ENCODE results near the gene ITIH4. TPM values are rescaled to one million over a fixed set of nuclear protein-coding genes. Genes with fewer than 3 reads are reported as not detected.

The ITIH4 gene
- total and polyA plus RNA-seq, 2 of the 13 experiments (the other 11 are each of a cell fraction or from before 2014, with no cell fraction given) = 2.7 to 5.3 TPM

DNA sequence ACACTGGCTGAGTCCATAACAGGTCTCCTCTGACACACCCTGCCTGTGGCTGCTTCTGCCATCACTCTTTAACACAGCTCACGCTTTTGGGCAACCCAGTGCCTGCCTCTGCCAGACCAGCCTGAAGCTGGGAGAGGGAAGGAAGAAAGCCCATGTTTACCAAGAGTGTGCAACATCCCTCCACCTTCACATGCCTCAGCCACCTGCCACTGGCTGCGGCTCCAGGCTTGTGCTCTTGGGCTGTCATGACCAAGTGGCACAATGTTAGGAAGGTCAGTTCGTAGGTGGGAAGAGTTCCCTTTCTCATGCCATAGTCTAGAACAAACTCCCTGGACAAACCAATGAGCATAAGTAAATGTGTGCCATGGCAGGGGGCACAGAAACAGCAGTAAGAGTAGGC lies 46.6 kb upstream of the ITIH4 start (continued):
- TF ChIP-seq, protein P1, sequence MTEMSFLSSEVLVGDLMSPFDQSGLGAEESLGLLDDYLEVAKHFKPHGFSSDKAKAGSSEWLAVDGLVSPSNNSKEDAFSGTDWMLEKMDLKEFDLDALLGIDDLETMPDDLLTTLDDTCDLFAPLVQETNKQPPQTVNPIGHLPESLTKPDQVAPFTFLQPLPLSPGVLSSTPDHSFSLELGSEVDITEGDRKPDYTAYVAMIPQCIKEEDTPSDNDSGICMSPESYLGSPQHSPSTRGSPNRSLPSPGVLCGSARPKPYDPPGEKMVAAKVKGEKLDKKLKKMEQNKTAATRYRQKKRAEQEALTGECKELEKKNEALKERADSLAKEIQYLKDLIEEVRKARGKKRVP (CRISPR knock-in tag; IDR thresholded peaks at IDR 0.05) = no peak
- TF ChIP-seq LCORL (IDR thresholded peaks at IDR 0.05) = no peak
- no peak for TF ChIP-seq LCORL (CRISPR knock-in tag; IDR thresholded peaks at IDR 0.05)
- no peak for TF ChIP-seq HDAC2 (CRISPR knock-in tag; IDR thresholded peaks at IDR 0.05)
- no peak for TF ChIP-seq ZNF260 (CRISPR knock-in tag; IDR thresholded peaks at IDR 0.05; ENCODE audit: borderline replicate concordance, low read depth)
- TF ChIP-seq PHF20 (CRISPR knock-in tag; IDR thresholded peaks at IDR 0.05) = no peak
- no peak for TF ChIP-seq PHF21A (CRISPR knock-in tag; IDR thresholded peaks at IDR 0.05)
- TF ChIP-seq MTA3 (CRISPR knock-in tag; IDR thresholded peaks at IDR 0.05) = no peak
- TF ChIP-seq ZNF350 (CRISPR knock-in tag; IDR thresholded peaks at IDR 0.05; ENCODE audit: borderline replicate concordance, low read depth) = no peak
- TF ChIP-seq ZMYM4 (CRISPR knock-in tag; IDR thresholded peaks at IDR 0.05) = no peak

DNA sequence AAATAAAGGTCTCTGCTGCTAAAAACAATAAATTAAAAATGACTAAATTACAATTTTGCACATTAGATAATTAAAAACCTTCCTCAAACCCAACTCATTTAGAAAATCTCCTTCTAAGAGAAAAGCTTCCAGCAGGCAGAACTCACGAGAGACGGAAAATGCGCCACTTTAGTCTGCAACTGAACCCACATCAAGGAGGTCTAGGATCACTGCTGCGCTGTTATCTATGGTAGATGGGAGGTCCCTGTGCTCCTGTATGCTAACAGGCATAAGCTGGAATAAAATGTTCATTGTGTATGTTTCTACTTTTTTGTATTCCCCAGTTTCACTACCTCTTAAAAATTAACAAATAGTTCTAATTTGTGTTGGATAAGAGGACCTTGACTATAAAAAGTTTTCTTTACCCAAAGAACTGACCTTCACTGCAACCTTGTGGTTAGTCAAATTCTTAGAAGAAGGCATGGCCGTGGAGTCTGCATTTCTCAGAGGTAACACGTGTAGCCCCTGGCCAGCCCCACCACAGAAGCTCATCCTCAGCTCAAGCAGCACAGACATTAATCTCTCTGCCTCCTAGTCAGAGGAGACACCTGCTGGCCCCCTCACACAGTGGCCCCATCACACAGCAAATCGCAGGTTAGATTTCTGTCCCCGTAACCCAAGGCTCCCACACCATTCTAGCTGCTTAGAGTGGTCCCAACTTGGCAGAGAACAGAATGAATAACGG lies 44.6 kb upstream of the ITIH4 start:
- Histone ChIP-seq H3K9me3 (ENCODE audit: low read length) (no peaks in the 10 kb centered on the region), H3K27me3 (ENCODE audit: control insufficient read depth in 1 of 2, insufficient read depth in 2 of 2, low read length in 2 of 2) (no peaks in the 10 kb centered on the region), H3K27ac (ENCODE audit: extremely low read length, insufficient read depth, low read length) (no peak overlapping the region), H3K4me3 (replicated peaks in 1 of 3; ENCODE audit: insufficient read depth in 1 of 3, low read depth in 2 of 3, low read length in 3 of 3) (no peak overlapping the region), H3K9ac (ENCODE audit: insufficient read depth, low read depth, low read length) (no peak overlapping the region), H3K4me1 (ENCODE audit: insufficient read depth, low read length) (peaks cover 29% of the 10 kb centered on the region), H3K36me3 (replicated peaks in 1 of 2; ENCODE audit: control insufficient read depth in 1 of 2, insufficient read depth in 2 of 2, low read length in 2 of 2) (0 out of 5 replicates have a peak, but pooled peaks cover 0 to 3% of the 10 kb centered on the region in 2 experiments), H2AFZ (ENCODE audit: low read length) (no peak overlapping the region), H3K4me2 (ENCODE audit: low read depth, low read length) (no peak overlapping the region), H3K79me2 (ENCODE audit: insufficient read depth, low read length) (no peaks in the 10 kb centered on the region), H4K20me1 (ENCODE audit: insufficient read depth, low read length) (no peaks in the 10 kb centered on the region)
- intact Hi-C loops (cut with micrococcal nuclease; ENCODE audit: unreplicated experiment) = no loop called here
- no TSS peak for BruUV-seq (replicated peaks)
- WGBS (ENCODE audit: low lambda C conversion rate) = 95% methylated on average over 9 of the region's 9 CpGs
- FAIRE-seq (no peak), DNase-seq (ENCODE audit: low spot score) (no peak), ATAC-seq (no peak)
- ChIA-PET POLR2A (no interaction called here), CTCF (ENCODE audit: low intra/inter-chr PET ratio, low total read pairs) (no interaction called here)
- in situ Hi-C loops (cut with HindIII; ENCODE audit: extremely low pct_ligation_motif_present, low pct_unique_long_range_greater_than_20kb) = no loop called here
- TF ChIP-seq RAD51 (IDR thresholded peaks at IDR 0.05; ENCODE audit: borderline replicate concordance) (no peak), CENPX (CRISPR knock-in tag; IDR thresholded peaks at IDR 0.05) (no peak), ELF4 (CRISPR knock-in tag; IDR thresholded peaks at IDR 0.05; ENCODE audit: borderline replicate concordance) (no peak), ZNF234 (CRISPR knock-in tag; conservative IDR thresholded peaks at IDR 0.05) (no peak), ZNF589 (CRISPR knock-in tag; conservative IDR thresholded peaks at IDR 0.05) (no peak), PAX8 (CRISPR knock-in tag; IDR thresholded peaks at IDR 0.05; ENCODE audit: borderline replicate concordance) (no peak)
- TF ChIP-seq, protein P2, sequence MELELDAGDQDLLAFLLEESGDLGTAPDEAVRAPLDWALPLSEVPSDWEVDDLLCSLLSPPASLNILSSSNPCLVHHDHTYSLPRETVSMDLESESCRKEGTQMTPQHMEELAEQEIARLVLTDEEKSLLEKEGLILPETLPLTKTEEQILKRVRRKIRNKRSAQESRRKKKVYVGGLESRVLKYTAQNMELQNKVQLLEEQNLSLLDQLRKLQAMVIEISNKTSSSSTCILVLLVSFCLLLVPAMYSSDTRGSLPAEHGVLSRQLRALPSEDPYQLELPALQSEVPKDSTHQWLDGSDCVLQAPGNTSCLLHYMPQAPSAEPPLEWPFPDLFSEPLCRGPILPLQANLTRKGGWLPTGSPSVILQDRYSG (CRISPR knock-in tag; IDR thresholded peaks at IDR 0.05) = no peak
- TF ChIP-seq, protein P3, sequence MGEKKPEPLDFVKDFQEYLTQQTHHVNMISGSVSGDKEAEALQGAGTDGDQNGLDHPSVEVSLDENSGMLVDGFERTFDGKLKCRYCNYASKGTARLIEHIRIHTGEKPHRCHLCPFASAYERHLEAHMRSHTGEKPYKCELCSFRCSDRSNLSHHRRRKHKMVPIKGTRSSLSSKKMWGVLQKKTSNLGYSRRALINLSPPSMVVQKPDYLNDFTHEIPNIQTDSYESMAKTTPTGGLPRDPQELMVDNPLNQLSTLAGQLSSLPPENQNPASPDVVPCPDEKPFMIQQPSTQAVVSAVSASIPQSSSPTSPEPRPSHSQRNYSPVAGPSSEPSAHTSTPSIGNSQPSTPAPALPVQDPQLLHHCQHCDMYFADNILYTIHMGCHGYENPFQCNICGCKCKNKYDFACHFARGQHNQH (CRISPR knock-in tag; IDR thresholded peaks at IDR 0.05) = no peak
- TF ChIP-seq, protein P4, sequence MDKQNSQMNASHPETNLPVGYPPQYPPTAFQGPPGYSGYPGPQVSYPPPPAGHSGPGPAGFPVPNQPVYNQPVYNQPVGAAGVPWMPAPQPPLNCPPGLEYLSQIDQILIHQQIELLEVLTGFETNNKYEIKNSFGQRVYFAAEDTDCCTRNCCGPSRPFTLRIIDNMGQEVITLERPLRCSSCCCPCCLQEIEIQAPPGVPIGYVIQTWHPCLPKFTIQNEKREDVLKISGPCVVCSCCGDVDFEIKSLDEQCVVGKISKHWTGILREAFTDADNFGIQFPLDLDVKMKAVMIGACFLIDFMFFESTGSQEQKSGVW (CRISPR knock-in tag; IDR thresholded peaks at IDR 0.05; ENCODE audit: borderline replicate concordance) = no peak
- TF ChIP-seq, protein P5, sequence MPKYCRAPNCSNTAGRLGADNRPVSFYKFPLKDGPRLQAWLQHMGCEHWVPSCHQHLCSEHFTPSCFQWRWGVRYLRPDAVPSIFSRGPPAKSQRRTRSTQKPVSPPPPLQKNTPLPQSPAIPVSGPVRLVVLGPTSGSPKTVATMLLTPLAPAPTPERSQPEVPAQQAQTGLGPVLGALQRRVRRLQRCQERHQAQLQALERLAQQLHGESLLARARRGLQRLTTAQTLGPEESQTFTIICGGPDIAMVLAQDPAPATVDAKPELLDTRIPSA (CRISPR knock-in tag; IDR thresholded peaks at IDR 0.05; ENCODE audit: borderline replicate concordance) = no peak

Data from HepG2 (cell line).